GM15510 (cell line): Measurements from ENCODE around the gene MBNL2.

Source experiments
- POLR2A ChIP-seq: IDR thresholded peaks from 3 replicates; pipeline ENCODE4 v1.6.1; 2011; ENCODE audit warnings: borderline replicate concordance; ENCODE audit not compliant: insufficient read length; ENCODE audit errors: extremely low read depth

Gene MBNL2

GRCh38 chr13:97322740-97323342 is 100.7 kb downstream of the MBNL2 start:
- TF ChIP-seq POLR2A: no peak

GRCh38 chr13:97324115-97324514 is 102.0 kb downstream of the MBNL2 start:
- no peak for TF ChIP-seq POLR2A

- TF ChIP-seq POLR2A: no peak
Measured at GRCh38 chr13:97325738-97326137, 103.6 kb downstream of the MBNL2 start.

GRCh38 chr13:97327086-97327485 is 105.0 kb downstream of the MBNL2 start:
- no peak for TF ChIP-seq POLR2A

GRCh38 chr13:97327506-97328221 is 105.5 kb downstream of the MBNL2 start:
- no peak for TF ChIP-seq POLR2A

DNA sequence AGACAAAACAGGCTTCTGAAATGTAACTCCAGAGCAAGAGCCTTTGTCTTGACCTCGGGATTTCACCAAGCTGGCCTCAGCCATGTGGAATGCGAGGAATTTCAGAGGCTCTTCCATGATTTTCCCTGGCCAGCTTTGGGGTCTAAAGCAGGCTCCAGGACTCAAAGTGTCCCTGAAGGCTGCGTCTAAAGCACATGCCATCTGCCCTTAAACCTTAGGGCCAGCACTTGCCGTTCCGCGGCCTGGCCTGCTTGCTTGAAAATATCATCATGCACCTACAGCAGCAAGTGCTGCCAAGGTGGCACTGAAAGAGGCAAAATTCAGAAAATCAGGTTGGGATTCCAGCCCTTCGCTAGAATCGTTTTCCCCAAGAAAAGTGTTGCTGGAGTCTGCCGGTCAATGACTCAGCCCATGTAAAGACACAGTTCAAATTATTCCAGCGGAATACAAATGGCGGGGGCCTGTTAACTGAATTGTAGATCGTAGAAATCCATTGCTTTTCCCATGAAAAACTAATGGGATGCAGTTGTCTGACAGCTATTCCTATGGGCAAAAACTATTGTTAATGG is 106.2 kb downstream of the MBNL2 start:
- TF ChIP-seq POLR2A: no peak

DNA sequence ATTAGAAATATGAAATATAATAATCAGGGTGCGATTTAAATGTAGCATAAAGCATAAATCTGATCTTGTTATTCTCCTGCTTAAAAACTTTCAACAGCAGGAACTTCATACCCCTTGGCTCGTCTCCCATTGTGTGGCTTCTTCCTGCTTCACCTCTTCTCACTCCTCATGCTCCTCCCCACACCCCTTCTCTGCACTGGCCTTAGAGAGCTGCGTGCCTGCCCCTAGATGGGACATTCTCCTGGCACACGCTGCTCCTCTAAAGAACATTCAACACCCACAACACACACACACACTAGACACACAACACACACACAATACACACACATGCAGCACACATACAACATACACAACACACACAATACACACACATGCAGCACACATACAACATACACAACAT is 107.2 kb downstream of the MBNL2 start:
- no peak for TF ChIP-seq POLR2A

DNA sequence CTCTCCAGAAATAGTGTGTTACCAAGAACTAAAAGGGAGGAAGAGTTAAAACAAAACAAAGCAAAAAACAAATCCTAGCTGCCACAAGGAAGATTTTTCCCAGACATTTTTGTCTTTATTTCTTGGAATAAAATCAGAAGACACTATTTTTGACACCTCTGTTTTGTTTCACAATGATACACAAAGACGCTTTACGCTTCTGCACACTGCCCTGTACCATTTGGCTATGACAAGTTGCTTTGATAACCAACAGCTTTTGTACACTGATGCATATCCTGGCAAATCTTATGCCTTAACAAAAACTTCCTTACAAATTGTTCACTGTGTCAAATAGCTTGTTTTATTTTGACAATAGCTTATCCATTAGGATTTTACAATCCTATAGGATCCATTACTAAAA is 108.3 kb downstream of the MBNL2 start:
- TF ChIP-seq POLR2A: no peak

DNA sequence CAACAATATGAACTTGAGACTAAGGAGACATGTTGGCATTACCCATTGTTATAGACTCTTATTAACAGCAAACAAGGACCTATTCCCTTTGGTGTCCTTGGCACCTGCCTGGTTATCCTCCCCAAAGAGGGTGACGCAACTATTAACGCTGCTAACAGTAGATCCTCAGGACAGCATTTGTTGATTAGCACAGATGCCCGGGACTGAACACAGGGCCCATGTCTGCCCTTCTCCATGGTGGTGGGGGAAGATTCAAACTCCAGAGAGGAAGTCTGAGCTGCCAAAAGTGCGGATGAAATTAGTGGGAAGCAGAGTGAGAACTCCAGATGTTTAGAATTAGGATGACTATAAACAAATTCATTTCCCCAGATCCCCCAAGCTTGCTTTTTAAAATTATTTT is 110.6 kb downstream of the MBNL2 start:
- no peak for TF ChIP-seq POLR2A

- no peak for TF ChIP-seq POLR2A
Measured at GRCh38 chr13:97333983-97334382, 111.8 kb downstream of the MBNL2 start.

DNA sequence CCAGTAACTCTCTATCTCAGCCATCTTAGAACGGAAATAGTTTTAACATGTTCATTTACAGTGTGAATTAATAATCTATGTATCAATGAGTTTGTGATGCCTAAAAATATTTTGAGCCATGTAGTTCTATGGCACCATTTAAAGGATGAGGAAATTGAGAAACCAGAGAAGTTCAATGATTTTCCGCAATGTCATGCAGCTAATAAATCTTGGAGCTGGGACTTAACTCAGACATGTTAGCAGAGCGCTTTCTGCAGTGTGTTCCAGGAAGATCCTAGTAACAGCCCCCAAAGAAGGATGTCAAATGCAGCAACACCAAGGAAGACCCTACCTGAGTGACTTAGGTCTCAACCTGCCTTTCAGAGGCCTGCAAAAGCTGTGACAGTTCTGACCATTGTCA is 112.6 kb downstream of the MBNL2 start:
- no peak for TF ChIP-seq POLR2A

DNA sequence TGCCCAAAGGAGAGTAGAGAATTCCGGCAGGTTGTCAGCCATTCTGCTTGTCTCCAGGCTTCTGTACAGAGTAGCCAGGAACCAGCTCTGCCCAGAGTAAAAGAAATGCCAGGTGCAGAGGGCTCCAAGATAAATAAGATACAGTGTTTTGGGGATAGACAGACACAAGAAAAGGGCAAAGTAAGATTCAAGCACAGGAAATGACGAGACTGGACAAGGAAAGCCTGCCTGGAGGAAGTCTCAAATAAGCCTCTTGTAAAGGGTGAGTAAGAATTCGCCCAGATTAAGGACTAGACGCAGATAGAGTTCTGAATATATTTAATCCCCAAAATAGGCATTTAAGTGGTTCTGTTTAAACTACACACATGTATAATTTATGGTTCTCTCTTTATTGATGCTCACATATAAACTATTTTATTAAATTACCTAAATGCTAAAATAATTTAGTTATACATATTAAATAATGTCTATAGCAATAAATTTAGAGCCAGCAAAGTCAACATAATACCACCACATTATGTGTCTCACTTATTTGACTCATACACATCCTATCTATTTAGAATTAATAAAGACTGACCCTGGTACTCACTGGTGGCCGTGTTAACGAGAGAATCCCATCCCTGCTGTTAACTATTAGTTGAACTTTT is 113.5 kb downstream of the MBNL2 start:
- TF ChIP-seq POLR2A: no peak

GRCh38 chr13:97337985-97338499 is 115.9 kb downstream of the MBNL2 start:
- TF ChIP-seq POLR2A: no peak

DNA sequence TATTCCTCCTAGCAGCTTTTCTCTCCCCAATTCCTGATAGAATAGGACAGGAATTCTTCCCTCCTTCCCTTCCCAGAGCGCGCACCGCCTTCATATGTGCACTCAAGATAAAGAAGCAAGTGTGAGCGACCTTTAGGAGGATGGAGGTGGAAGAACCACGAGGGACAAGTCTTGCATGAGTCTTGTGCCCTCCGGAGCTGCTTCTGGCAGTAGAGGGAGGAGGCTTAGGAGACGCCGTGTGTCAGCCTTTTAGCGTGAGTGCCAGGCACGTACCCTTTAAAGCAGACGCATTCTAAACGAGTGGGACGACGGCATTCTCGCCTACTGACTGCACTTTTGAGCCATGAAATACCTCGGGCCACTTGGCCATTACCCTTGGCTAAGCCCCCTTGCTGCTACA is 116.4 kb downstream of the MBNL2 start:
- TF ChIP-seq POLR2A: no peak
